HG03060 (cell line): ENCODE measurements around the gene MROH9.

Source experiments
- ATAC-seq: cut with Tn5 transposase; IDR thresholded peaks from one replicate; pipeline ENCODE4 v1.9.1; 2021; ENCODE audit warnings: low read depth, moderate number of reproducible peaks; ENCODE audit not compliant: unreplicated experiment

The MROH9 gene

GRCh38 chr1:171075041-171075440, 139.7 kb downstream of the MROH9 start:
- ATAC-seq: no peak

GRCh38 chr1:171081314-171081753, 146.0 kb downstream of the MROH9 start:
- ATAC-seq: no peak

GRCh38 chr1:171081763-171082201, 146.4 kb downstream of the MROH9 start:
- no peak for ATAC-seq

GRCh38 chr1:171082606-171083005, 147.3 kb downstream of the MROH9 start:
- ATAC-seq: no peak

- ATAC-seq: no peak
These were observed 147.9 kb downstream of the MROH9 start for GRCh38 chr1:171083222-171083621.

GRCh38 chr1:171084091-171084490, 148.8 kb downstream of the MROH9 start:
- ATAC-seq: no peak

- no peak for ATAC-seq
These were observed 149.5 kb downstream of the MROH9 start for GRCh38 chr1:171084870-171085269.

GRCh38 chr1:171087896-171088295, 152.6 kb downstream of the MROH9 start:
- no peak for ATAC-seq

- no peak for ATAC-seq
These were observed 155.3 kb downstream of the MROH9 start, which contains the start of gene FMO3 for GRCh38 chr1:171090604-171091003. TSS of gene FMO3 (plus strand) at chr1:171090905. CDS start at chr1:171092659, 1,754 bp downstream.

- no peak for ATAC-seq
These were observed 168.5 kb downstream of the MROH9 start for GRCh38 chr1:171103862-171104261.

- ATAC-seq: no peak
These were observed 172.1 kb downstream of the MROH9 start for GRCh38 chr1:171107262-171107940.

GRCh38 chr1:171107969-171108368, 172.6 kb downstream of the MROH9 start:
- no peak for ATAC-seq

- ATAC-seq: no peak
These were observed 174.6 kb downstream of the MROH9 start for GRCh38 chr1:171109966-171110365.

- ATAC-seq: no peak
These were observed 175.4 kb downstream of the MROH9 start for GRCh38 chr1:171110621-171111326.

- ATAC-seq: no peak
These were observed 176.8 kb downstream of the MROH9 start for GRCh38 chr1:171112119-171112518.

- ATAC-seq: no peak
These were observed 178.0 kb downstream of the MROH9 start for GRCh38 chr1:171113382-171113781.
